ENCODE data around the gene F10. TPM values are rescaled to one million over a fixed set of nuclear protein-coding genes. Genes with fewer than 3 reads are reported as not detected.

Gene F10
- total RNA-seq, 1 donor from 2014 or later, result 0.08 TPM

DNA sequence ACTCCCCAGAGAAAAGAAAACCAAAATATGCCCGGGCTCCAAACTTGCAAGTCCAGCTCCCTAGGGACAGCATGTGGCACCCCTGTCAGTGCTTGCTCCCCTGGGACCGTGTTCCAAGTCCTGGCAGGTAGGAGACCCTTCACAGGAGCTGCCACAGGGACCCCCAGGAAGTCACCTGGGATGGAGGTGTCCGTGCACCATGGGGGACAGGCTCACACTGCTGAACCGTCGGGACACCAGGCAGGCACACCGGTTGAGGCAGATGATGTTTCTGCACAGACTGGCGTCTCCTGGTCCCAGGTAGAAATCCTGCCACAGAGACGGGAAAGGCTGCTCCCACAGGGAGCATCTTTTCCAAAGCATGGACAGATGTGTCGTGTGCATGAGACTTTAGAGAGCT lies 24.2 kb downstream of the F10 start:
- no peak overlapping the region for H3K4me3 ChIP-seq (ENCODE audit: low read depth, low read length)
- DNase-seq (ENCODE audit: low read depth), result no peak
- H3K27me3 ChIP-seq (ENCODE audit: control insufficient read depth, insufficient read depth, low read length), result peaks cover 8% of the 10 kb centered on the region
- H3K36me3 ChIP-seq (ENCODE audit: control insufficient read depth, insufficient read depth, low read length), result no peaks in the 10 kb centered on the region
- TF ChIP-seq, protein P1, sequence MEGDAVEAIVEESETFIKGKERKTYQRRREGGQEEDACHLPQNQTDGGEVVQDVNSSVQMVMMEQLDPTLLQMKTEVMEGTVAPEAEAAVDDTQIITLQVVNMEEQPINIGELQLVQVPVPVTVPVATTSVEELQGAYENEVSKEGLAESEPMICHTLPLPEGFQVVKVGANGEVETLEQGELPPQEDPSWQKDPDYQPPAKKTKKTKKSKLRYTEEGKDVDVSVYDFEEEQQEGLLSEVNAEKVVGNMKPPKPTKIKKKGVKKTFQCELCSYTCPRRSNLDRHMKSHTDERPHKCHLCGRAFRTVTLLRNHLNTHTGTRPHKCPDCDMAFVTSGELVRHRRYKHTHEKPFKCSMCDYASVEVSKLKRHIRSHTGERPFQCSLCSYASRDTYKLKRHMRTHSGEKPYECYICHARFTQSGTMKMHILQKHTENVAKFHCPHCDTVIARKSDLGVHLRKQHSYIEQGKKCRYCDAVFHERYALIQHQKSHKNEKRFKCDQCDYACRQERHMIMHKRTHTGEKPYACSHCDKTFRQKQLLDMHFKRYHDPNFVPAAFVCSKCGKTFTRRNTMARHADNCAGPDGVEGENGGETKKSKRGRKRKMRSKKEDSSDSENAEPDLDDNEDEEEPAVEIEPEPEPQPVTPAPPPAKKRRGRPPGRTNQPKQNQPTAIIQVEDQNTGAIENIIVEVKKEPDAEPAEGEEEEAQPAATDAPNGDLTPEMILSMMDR (IDR thresholded peaks at IDR 0.05; ENCODE audit: insufficient read depth, low read length, poor library complexity, severe bottlenecking), result no peak

DNA sequence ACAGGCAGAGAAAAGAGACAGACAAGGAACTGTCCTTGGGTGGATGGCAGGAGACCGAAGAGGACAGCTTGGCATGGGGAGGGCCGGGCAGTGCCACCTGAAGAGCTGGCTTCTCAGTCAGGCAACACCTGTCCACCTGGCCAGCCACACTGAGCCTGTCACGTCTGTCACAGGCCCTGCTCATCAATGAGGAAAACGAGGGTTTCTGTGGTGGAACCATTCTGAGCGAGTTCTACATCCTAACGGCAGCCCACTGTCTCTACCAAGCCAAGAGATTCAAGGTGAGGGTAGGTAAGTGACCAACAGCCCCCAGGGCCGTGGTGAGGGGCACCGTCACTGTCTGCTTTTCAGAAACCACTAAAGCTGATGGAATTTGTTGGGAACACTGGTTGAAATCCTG lies 24.6 kb downstream of the F10 start:
- no peak overlapping the region for H3K4me3 ChIP-seq (ENCODE audit: low read depth, low read length)
- H3K27me3 ChIP-seq (ENCODE audit: control insufficient read depth, insufficient read depth, low read length), result peaks cover 12% of the 10 kb centered on the region
- DNase-seq (ENCODE audit: low read depth), result no peak
- H3K36me3 ChIP-seq (ENCODE audit: control insufficient read depth, insufficient read depth, low read length), result no peaks in the 10 kb centered on the region
- TF ChIP-seq, protein P1 (IDR thresholded peaks at IDR 0.05; ENCODE audit: insufficient read depth, low read length, poor library complexity, severe bottlenecking), result no peak

DNA sequence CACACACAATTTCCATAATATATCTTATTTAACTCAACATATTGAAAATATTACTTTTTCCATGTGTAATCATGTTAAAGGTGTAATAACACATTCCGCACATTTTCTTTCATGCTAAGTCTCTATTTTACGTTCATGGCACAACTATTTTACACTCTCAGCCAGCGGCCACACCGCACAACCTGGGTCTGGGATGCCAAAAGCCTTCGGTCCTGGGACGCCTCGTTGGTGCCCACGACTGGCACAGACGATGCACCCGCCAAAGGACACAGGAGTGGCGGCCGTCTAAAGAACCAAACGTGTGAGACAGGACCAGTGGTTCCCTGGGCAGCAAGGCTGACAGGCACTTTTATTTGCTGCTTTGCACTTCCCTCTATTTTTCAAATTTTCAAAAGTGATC lies 25.8 kb downstream of the F10 start:
- TF ChIP-seq, protein P1 (IDR thresholded peaks at IDR 0.05; ENCODE audit: insufficient read depth, low read length, poor library complexity, severe bottlenecking), result no peak
- peaks cover 21% of the 10 kb centered on the region for H3K27me3 ChIP-seq (ENCODE audit: control insufficient read depth, insufficient read depth, low read length)
- H3K4me3 ChIP-seq (ENCODE audit: low read depth, low read length), result no peak overlapping the region
- no peak for DNase-seq (ENCODE audit: low read depth)
- H3K36me3 ChIP-seq (ENCODE audit: control insufficient read depth, insufficient read depth, low read length), result no peaks in the 10 kb centered on the region

DNA sequence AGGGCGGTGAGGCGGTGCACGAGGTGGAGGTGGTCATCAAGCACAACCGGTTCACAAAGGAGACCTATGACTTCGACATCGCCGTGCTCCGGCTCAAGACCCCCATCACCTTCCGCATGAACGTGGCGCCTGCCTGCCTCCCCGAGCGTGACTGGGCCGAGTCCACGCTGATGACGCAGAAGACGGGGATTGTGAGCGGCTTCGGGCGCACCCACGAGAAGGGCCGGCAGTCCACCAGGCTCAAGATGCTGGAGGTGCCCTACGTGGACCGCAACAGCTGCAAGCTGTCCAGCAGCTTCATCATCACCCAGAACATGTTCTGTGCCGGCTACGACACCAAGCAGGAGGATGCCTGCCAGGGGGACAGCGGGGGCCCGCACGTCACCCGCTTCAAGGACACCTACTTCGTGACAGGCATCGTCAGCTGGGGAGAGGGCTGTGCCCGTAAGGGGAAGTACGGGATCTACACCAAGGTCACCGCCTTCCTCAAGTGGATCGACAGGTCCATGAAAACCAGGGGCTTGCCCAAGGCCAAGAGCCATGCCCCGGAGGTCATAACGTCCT lies 26.4 kb downstream of the F10 start:
- Histone ChIP-seq H3K27me3 (ENCODE audit: control insufficient read depth, insufficient read depth, low read length) (peaks cover 22% of the 10 kb centered on the region), H3K36me3 (ENCODE audit: control insufficient read depth, insufficient read depth, low read length) (no peaks in the 10 kb centered on the region), H3K4me3 (ENCODE audit: low read depth, low read length) (no peak overlapping the region)
- TF ChIP-seq, protein P1 (IDR thresholded peaks at IDR 0.05; ENCODE audit: insufficient read depth, low read length, poor library complexity, severe bottlenecking), result no peak
- DNase-seq (ENCODE audit: low read depth), result no peak

DNA sequence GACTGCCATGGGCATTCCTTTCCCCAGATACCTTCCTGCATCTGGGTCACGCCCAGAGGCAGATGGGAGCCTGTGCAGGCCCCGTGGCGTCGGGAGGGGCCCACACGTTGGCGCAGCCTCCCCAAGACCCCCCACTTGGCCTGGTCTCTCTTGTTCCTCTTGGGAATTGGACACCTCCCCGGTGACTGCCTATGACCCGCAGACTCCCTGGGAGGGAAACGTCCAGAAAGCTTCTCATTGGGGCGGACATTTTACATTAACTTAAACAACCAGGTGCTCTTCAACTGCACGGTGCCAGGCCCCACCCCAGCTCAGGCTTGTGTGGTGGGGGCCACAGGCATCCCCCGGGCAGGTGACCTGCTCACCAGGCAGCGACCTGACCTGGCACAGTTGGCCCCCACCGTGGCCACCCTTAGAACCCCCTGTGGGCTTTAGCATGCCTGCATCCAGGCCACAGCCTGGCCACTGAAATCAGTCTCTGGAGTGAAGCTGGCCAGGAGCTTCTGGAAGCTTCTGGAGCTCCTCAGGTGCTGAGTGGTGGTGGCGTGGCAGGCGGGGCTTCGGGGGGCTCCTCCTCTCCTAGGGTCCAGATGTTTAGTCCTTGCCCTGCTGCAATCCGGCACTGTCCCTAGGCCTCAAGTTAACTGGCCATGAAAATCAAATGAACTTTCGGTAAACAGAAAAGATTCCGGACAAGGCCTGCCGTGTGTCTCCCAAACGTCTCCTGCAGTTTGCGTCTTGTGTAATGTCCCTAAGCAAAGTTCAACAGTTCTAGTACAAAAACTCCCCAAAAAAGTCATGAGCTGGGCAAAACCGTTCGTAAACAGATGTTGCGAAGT lies 27.3 kb downstream of the F10 start:
- Histone ChIP-seq H3K36me3 (ENCODE audit: control insufficient read depth, insufficient read depth, low read length) (no peaks in the 10 kb centered on the region), H3K27me3 (ENCODE audit: control insufficient read depth, insufficient read depth, low read length) (peaks cover 22% of the 10 kb centered on the region), H3K4me3 (ENCODE audit: low read depth, low read length) (no peak overlapping the region)
- no peak for DNase-seq (ENCODE audit: low read depth)
- TF ChIP-seq, protein P1 (IDR thresholded peaks at IDR 0.05; ENCODE audit: insufficient read depth, low read length, poor library complexity, severe bottlenecking), result no peak

All from kidney epithelial cell (primary cell).